OCI-M2 (cell line): ENCODE measurements around the gene XKR8.
"Not testable (repeated sequence)": the region's sequence is repeated elsewhere in the genome, so short reads cannot be mapped to it uniquely, and the experiment has no call there.

Source experiments
- DNase-seq: peaks from one replicate; lab custom pipeline; 2025; ENCODE audit not compliant: unreplicated experiment; lab: John Stamatoyannopoulos, UW

The XKR8 gene

GRCh38 chr1:27981145-27981544, 21.4 kb downstream of the XKR8 start:
- DNase-seq, result no peak

- no peak for DNase-seq
These were observed 31.3 kb downstream of the XKR8 start for GRCh38 chr1:27990920-27991537.

GRCh38 chr1:27992276-27992675, 32.5 kb downstream of the XKR8 start:
- DNase-seq, result no peak

- DNase-seq, result no peak
These were observed 33.5 kb downstream of the XKR8 start for GRCh38 chr1:27993241-27993640.

- DNase-seq, result no peak
These were observed 34.3 kb downstream of the XKR8 start for GRCh38 chr1:27994060-27994459.

- not testable (repeated sequence) for DNase-seq
These were observed 34.8 kb downstream of the XKR8 start for GRCh38 chr1:27994526-27994925.

GRCh38 chr1:27999055-27999454, 39.3 kb downstream of the XKR8 start:
- no peak for DNase-seq

- no peak for DNase-seq
These were observed 42.8 kb downstream of the XKR8 start for GRCh38 chr1:28002600-28002999.

- not testable (repeated sequence) for DNase-seq
These were observed 43.3 kb downstream of the XKR8 start for GRCh38 chr1:28003117-28003516.

GRCh38 chr1:28010969-28011368, 51.2 kb downstream of the XKR8 start:
- no peak for DNase-seq
